Measurements from ENCODE around the gene TRIO. TPM values are rescaled to one million over a fixed set of nuclear protein-coding genes. Genes with fewer than 3 reads are reported as not detected.

Gene TRIO
- total RNA-seq, 2 experiments from 2014 or later: 4.1 to 6.5 TPM

GRCh38 chr5:14208071-14209021 lies 65.2 kb downstream of the TRIO start:
- Mint-ChIP-seq H3K4me3 (no peak overlapping the region), H3K27me3 (peaks cover 17% of the 10 kb centered on the region)

GRCh38 chr5:14209222-14209822 lies 66.2 kb downstream of the TRIO start:
- Mint-ChIP-seq H3K27me3 (peaks cover 20% of the 10 kb centered on the region), H3K27ac (no peak overlapping the region), H3K9me3 (no peaks in the 10 kb centered on the region), H3K4me3 (no peak overlapping the region), H3K36me3 (ENCODE audit: low read depth) (no peaks in the 10 kb centered on the region), H3K4me1 (ENCODE audit: low read depth) (peaks cover 10% of the 10 kb centered on the region)
- DNase-seq (no peak), ATAC-seq (ENCODE audit: poor library complexity) (no peak)
- H3K27me3 ChIP-seq (ENCODE audit: control insufficient read depth in 1 of 2, insufficient read depth in 2 of 2, low read length in 2 of 2): peaks cover 5 to 7% of the 10 kb centered on the region in 2 experiments
- TF ChIP-seq CTCF (IDR thresholded peaks at IDR 0.05): no peak
- H3K27ac ChIP-seq (ENCODE audit: low read depth in 1 of 2, low read length in 2 of 2): no peak overlapping the region
- CTCF ChIA-PET: no interaction called here
- intact Hi-C loops (cut with DNase I, micrococcal nuclease): no loop called here
- H3K36me3 ChIP-seq (ENCODE audit: insufficient read depth, low read length): no peaks in the 10 kb centered on the region
- no peaks in the 10 kb centered on the region for H3K4me1 ChIP-seq (ENCODE audit: insufficient read depth, low read length)
- H3K4me3 ChIP-seq (ENCODE audit: low read length): no peak overlapping the region
- POLR2A ChIA-PET: no interaction called here
- H3K9me3 ChIP-seq (ENCODE audit: control insufficient read depth in 1 of 2, insufficient read depth in 1 of 2, low read length in 2 of 2): peaks cover 0 to 4% of the 10 kb centered on the region in 2 experiments

More at GRCh38 chr5:14208071-14209021, 65.2 kb downstream of the TRIO start:
- peaks cover 10% of the 10 kb centered on the region for H3K4me1 Mint-ChIP-seq (ENCODE audit: low read depth)
- Histone ChIP-seq H3K27me3 (ENCODE audit: control insufficient read depth in 1 of 2, insufficient read depth in 2 of 2, low read length in 2 of 2) (peaks cover 5 to 7% of the 10 kb centered on the region in 2 experiments), H3K36me3 (ENCODE audit: insufficient read depth, low read length) (no peaks in the 10 kb centered on the region), H3K9me3 (ENCODE audit: control insufficient read depth in 1 of 2, insufficient read depth in 1 of 2, low read length in 2 of 2) (peaks cover 0 to 4% of the 10 kb centered on the region in 2 experiments), H3K27ac (ENCODE audit: low read depth in 1 of 2, low read length in 2 of 2) (no peak overlapping the region), H3K4me1 (ENCODE audit: insufficient read depth, low read length) (no peaks in the 10 kb centered on the region), H3K4me3 (ENCODE audit: low read length) (no peak overlapping the region)
- ChIA-PET CTCF (no interaction called here), POLR2A (no interaction called here)
- ATAC-seq (ENCODE audit: poor library complexity) (no peak), DNase-seq (peak in 3 of 14 experiments; percentile 12 to 42 (median 17))
- intact Hi-C loops (cut with DNase I, micrococcal nuclease): no loop called here
- no peak for TF ChIP-seq CTCF (IDR thresholded peaks at IDR 0.05)
- H3K36me3 Mint-ChIP-seq (ENCODE audit: low read depth): no peaks in the 10 kb centered on the region
- H3K9me3 Mint-ChIP-seq: no peaks in the 10 kb centered on the region
- no peak overlapping the region for H3K27ac Mint-ChIP-seq

GRCh38 chr5:14209836-14210235 lies 66.7 kb downstream of the TRIO start:
- Mint-ChIP-seq H3K27ac (no peak overlapping the region), H3K9me3 (no peaks in the 10 kb centered on the region), H3K4me1 (ENCODE audit: low read depth) (peaks cover 6% of the 10 kb centered on the region), H3K36me3 (ENCODE audit: low read depth) (no peaks in the 10 kb centered on the region), H3K27me3 (peaks cover 17% of the 10 kb centered on the region), H3K4me3 (no peak overlapping the region)
- Histone ChIP-seq H3K27ac (ENCODE audit: low read depth in 1 of 2, low read length in 2 of 2) (no peak overlapping the region), H3K4me1 (ENCODE audit: insufficient read depth, low read length) (no peaks in the 10 kb centered on the region), H3K27me3 (ENCODE audit: control insufficient read depth in 1 of 2, insufficient read depth in 2 of 2, low read length in 2 of 2) (peaks cover 3 to 7% of the 10 kb centered on the region in 2 experiments), H3K36me3 (ENCODE audit: insufficient read depth, low read length) (no peaks in the 10 kb centered on the region), H3K9me3 (ENCODE audit: control insufficient read depth in 1 of 2, insufficient read depth in 1 of 2, low read length in 2 of 2) (peaks cover 0 to 4% of the 10 kb centered on the region in 2 experiments), H3K4me3 (ENCODE audit: low read length) (no peak overlapping the region)
- ATAC-seq (ENCODE audit: poor library complexity): no peak
- DNase-seq: no peak
- no peak for TF ChIP-seq CTCF (IDR thresholded peaks at IDR 0.05)
- ChIA-PET CTCF (no interaction called here), POLR2A (no interaction called here)
- intact Hi-C loops (cut with DNase I, micrococcal nuclease): no loop called here
